HUES64 (cell line): ENCODE measurements around the gene BACE2.

Experiments used
- H3K27ac ChIP-seq: 2 replicates; pipeline ENCODE4 v1.7.0; 2013; ENCODE audit warnings: low read depth, low read length, inconsistent platforms
- H3K27me3 ChIP-seq: 2 replicates; pipeline ENCODE4 v1.6.1; 2013; ENCODE audit warnings: mild to moderate bottlenecking, low read length; ENCODE audit not compliant: insufficient read depth
- H3K36me3 ChIP-seq: 2 replicates; pipeline ENCODE4 v1.6.1; 2013; ENCODE audit warnings: mild to moderate bottlenecking, low read length; ENCODE audit not compliant: insufficient read depth
- H3K4me1 ChIP-seq: 2 replicates; pipeline ENCODE4 v1.6.1; 2013; ENCODE audit warnings: mild to moderate bottlenecking, low read length, moderate library complexity; ENCODE audit not compliant: insufficient read depth
- H3K4me3 ChIP-seq: 2 replicates; pipeline ENCODE4 v1.5.1; 2013; ENCODE audit warnings: mild to moderate bottlenecking, low read length, moderate library complexity
- H3K9ac ChIP-seq: 2 replicates; pipeline ENCODE4 v1.6.1; 2013; ENCODE audit warnings: mild to moderate bottlenecking, low read depth, low read length
- H3K9me3 ChIP-seq: 2 replicates; pipeline ENCODE4 v1.6.1; 2013; ENCODE audit warnings: low read depth, low read length; ENCODE audit not compliant: insufficient read depth
- WGBS: fragments of 150-250, 120-280 bp; methylation state at CpG from one replicate; pipeline ENCODE4 v1.1.7; 2013; ENCODE audit warnings: missing lambda C conversion rate; 5-methylcytosine and 5-hydroxymethylcytosine counted together

BACE2 gene

DNA sequence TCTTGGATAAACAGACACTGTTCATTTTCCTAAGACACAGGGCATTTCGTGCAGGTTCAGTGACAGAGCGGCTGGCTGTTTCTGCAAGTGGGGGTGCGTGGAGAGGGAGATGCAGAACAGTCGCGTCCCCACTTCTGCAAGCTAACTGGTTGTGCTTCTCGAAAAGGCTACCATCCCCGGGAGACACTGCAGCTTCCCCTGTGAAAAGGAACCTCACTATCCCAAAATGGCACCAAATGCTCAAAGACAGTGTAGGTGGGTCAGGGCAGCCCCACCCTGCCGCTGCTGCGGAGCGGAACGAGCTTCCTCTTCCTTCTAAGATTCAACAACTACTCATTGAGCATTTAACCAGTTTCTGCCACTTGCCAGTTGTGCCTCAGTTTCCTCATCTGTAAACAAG is 19.2 kb upstream of the BACE2 start:
- no peaks in the 10 kb centered on the region for H3K9me3 ChIP-seq
- no peak overlapping the region for H3K4me3 ChIP-seq
- H3K27ac ChIP-seq, result no peak overlapping the region
- H3K9ac ChIP-seq, result no peak overlapping the region
- WGBS, result 96% methylated on average over 11 of the region's 11 CpGs
- no peaks in the 10 kb centered on the region for H3K36me3 ChIP-seq
- peaks cover 7% of the 10 kb centered on the region; the same call in 1 of the 2 replicates for H3K27me3 ChIP-seq
- H3K4me1 ChIP-seq, result 0 out of 2 replicates have a peak, but pooled peaks cover 3% of the 10 kb centered on the region

DNA sequence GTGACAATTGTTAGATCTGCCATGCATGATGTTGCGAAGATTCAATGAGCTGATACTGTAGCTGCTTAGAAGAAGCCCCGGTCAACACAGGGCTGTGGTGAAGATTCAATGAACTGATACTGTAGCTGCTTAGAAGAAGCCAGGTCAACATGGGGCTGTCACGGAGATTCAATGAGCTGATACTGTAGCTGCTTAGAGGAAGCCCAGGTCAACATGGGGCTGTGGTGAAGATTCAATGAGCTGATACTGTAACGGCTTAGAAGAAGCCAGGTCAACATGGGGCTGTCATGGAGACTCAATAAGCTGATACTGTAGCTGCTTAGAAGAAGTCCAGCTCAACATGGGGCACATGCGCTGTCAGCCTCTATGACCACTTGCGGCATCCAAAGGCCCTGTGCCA is 18.8 kb upstream of the BACE2 start:
- no peak overlapping the region for H3K9ac ChIP-seq

DNA sequence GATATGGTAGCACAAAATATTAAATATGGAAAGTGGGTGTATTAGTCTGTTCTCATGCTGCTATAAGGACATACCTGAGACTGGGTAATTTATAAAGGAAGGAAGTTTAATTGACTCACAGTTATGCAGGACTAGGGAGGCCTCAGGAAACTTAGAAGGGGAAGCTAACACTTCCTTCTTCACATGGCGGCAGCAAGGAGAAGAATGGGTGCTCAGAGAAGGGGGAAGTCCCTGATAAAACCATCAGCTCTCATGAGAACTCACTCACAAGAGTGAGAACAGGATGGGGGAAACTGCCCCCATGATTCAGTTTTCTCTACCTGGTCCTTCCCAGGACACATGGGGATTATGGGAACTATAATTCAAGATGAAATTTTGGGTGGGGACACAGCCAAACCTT is 15.8 kb upstream of the BACE2 start:
- Histone ChIP-seq H3K27me3 (peaks cover 7% of the 10 kb centered on the region; the same call in 1 of the 2 replicates), H3K27ac (no peak overlapping the region), H3K9ac (no peak overlapping the region), H3K4me3 (no peak overlapping the region), H3K4me1 (0 out of 2 replicates have a peak, but pooled peaks cover 3% of the 10 kb centered on the region), H3K9me3 (no peaks in the 10 kb centered on the region), H3K36me3 (no peaks in the 10 kb centered on the region)
- WGBS, result 100% methylated on average over 1 of the region's 1 CpG

More for the DNA sequence above, 18.8 kb upstream of the BACE2 start:
- H3K36me3 ChIP-seq, result no peaks in the 10 kb centered on the region
- no peak overlapping the region for H3K4me3 ChIP-seq
- no peaks in the 10 kb centered on the region for H3K9me3 ChIP-seq
- no peak overlapping the region for H3K27ac ChIP-seq
- H3K27me3 ChIP-seq, result peaks cover 7% of the 10 kb centered on the region; the same call in 1 of the 2 replicates
- 86% methylated on average over 6 of the region's 6 CpGs for WGBS
- 0 out of 2 replicates have a peak, but pooled peaks cover 3% of the 10 kb centered on the region for H3K4me1 ChIP-seq

DNA sequence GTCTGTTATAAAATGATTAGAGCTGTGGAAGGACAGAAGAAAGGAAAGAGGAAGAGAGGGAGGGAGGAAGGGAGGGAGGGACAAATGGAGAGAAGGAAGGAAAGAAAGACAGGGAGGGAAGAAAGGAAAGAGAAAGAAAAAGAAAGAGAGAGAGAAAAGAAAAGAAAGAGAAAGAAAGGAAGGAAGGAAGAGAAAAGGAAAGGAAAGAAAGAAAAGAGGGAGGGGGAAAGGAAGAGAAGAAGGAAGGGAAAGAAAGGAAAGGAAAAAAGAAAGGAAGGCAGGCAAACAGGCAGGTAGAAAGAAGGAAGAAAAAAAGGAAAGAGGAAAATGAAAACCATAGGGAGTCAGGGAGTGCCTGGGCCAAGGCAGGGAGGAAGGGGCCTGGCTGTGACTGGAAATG is 14.5 kb upstream of the BACE2 start:
- no peak overlapping the region for H3K4me3 ChIP-seq
- peaks cover 7% of the 10 kb centered on the region; the same call in 1 of the 2 replicates for H3K9me3 ChIP-seq
- peaks cover 7% of the 10 kb centered on the region; the same call in 1 of the 2 replicates for H3K27me3 ChIP-seq
- no peaks in the 10 kb centered on the region for H3K4me1 ChIP-seq
- no peak overlapping the region for H3K27ac ChIP-seq
- H3K9ac ChIP-seq, result no peak overlapping the region
- H3K36me3 ChIP-seq, result no peaks in the 10 kb centered on the region

DNA sequence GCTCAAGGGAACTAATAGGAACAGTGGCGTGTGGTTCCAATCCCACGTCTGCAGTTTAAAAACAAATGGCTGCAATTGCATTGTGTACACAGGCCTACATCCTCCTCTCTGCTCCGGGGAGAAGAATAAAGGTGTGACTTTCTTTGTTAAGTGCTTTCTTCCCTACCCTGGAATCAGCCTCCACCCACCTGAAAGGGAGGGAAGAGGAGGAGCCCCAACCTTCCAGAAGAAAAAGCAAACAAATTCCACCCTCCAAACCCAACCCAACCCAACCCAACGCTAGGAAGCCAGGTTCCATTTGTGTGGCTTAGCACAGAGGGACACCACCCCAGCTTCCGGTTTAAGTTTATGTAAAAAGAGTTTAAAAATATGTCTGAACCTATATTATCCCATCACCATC is 11.8 kb upstream of the BACE2 start:
- H3K27me3 ChIP-seq, result no peaks in the 10 kb centered on the region
- no peaks in the 10 kb centered on the region for H3K4me1 ChIP-seq
- H3K9ac ChIP-seq, result no peak overlapping the region
- no peaks in the 10 kb centered on the region for H3K36me3 ChIP-seq
- WGBS, result 85% methylated on average over 2 of the region's 5 CpGs
- H3K27ac ChIP-seq, result no peak overlapping the region
- H3K4me3 ChIP-seq, result no peak overlapping the region
- peaks cover 9% of the 10 kb centered on the region; the same call in 1 of the 2 replicates for H3K9me3 ChIP-seq

DNA sequence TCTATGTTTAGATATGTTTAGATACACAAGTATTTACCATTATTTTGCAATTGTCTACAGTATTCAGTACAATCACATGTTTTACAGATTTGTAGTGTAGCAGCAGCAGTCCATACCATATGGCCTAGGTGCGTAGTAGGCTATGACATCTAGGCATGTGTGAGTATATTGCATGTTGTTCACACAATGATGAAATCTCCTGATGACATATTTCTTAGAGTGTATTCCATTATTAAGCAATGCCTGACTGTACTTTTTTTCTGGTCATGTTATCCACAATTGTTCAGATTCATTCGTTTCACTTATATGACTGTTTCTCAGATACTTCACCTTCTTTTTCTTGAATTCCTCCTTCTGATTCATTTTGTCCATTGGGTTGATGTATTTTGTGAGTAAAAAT is 9.9 kb upstream of the BACE2 start:
- WGBS, result 100% methylated on average over 2 of the region's 2 CpGs

DNA sequence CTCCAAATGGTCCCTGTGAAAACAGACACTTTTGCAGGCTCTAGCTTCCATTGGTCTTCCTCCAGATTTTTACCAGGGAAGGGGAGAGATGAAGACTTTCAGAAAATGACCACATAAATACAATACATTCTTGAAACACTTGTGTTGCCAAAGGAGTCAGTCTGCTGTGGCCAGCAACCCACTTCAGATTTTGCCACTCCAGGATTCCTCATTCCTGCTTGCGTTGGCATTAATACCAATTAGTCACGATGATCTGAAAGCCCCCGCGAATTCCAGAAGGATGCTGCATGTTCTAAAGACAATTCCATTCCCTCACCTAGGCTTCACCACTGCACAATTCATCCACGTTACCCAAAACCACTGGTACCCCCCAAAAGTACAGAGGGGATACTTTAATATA is 7.9 kb upstream of the BACE2 start:
- Histone ChIP-seq H3K27me3 (peaks cover 10% of the 10 kb centered on the region; the same call in 1 of the 2 replicates), H3K36me3 (no peaks in the 10 kb centered on the region), H3K27ac (no peak overlapping the region), H3K9me3 (peaks cover 9% of the 10 kb centered on the region; the same call in 1 of the 2 replicates), H3K4me1 (no peaks in the 10 kb centered on the region), H3K9ac (no peak overlapping the region), H3K4me3 (no peak overlapping the region)
- WGBS, result 95% methylated on average over 4 of the region's 5 CpGs

More for the DNA sequence above, 9.9 kb upstream of the BACE2 start:
- Histone ChIP-seq H3K9ac (no peak overlapping the region), H3K4me1 (no peaks in the 10 kb centered on the region), H3K27me3 (peaks cover 3% of the 10 kb centered on the region; the same call in 1 of the 2 replicates), H3K9me3 (peaks cover 9% of the 10 kb centered on the region; the same call in 1 of the 2 replicates), H3K27ac (no peak overlapping the region), H3K36me3 (no peaks in the 10 kb centered on the region), H3K4me3 (no peak overlapping the region)

DNA sequence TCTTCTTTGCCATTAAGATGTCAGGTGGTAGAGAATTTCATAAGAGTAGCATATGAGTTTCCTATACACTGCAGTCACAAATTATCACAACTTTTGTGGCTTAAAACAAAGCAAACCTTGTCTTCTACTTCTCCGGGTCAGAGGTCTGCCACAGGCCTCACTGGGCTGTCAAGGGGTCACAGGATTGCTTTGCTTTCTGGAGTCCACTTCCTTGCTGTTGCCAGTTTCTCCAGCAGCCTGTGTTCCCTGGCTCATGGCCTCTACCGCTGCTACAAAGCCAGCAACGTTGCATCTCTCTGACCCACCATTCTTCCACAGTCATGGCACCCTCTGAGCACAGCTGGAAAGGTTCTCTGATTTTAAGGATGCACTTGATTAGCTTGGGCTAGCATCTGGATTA is 6.5 kb upstream of the BACE2 start:
- WGBS, result 84% methylated on average over 3 of the region's 3 CpGs
- peaks cover 24% of the 10 kb centered on the region for H3K27me3 ChIP-seq
- H3K9ac ChIP-seq, result no peak overlapping the region
- no peaks in the 10 kb centered on the region; the same call in 1 of the 2 replicates for H3K4me1 ChIP-seq
- no peak overlapping the region for H3K4me3 ChIP-seq
- H3K27ac ChIP-seq, result no peak overlapping the region
- no peaks in the 10 kb centered on the region for H3K36me3 ChIP-seq
- peaks cover 9% of the 10 kb centered on the region; the same call in 1 of the 2 replicates for H3K9me3 ChIP-seq

DNA sequence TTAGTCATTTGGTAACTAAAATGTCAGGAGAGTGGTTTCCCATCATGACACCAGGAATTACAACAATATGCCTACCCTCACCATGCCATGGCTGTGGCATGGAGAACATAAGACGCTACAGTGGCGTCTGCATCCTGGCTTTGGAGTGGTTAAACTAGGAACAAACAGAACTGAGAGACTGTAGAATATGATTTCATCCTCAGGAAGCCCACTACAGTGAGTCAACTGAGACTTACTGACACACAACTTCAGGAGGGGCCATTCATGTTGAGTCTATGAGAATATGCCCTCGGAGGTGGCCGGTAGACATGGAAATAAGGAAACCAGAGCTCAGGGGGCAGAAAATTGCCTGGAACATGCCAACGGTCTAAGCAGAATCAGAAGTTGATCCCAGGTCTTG is 5.9 kb upstream of the BACE2 start:
- H3K4me3 ChIP-seq, result no peak overlapping the region
- peaks cover 9% of the 10 kb centered on the region; the same call in 1 of the 2 replicates for H3K9me3 ChIP-seq
- H3K27ac ChIP-seq, result no peak overlapping the region
- 93% methylated on average over 5 of the region's 5 CpGs for WGBS
- H3K4me1 ChIP-seq, result no peaks in the 10 kb centered on the region; the same call in 1 of the 2 replicates
- peaks cover 31% of the 10 kb centered on the region for H3K27me3 ChIP-seq
- no peak overlapping the region for H3K9ac ChIP-seq
- no peaks in the 10 kb centered on the region for H3K36me3 ChIP-seq

DNA sequence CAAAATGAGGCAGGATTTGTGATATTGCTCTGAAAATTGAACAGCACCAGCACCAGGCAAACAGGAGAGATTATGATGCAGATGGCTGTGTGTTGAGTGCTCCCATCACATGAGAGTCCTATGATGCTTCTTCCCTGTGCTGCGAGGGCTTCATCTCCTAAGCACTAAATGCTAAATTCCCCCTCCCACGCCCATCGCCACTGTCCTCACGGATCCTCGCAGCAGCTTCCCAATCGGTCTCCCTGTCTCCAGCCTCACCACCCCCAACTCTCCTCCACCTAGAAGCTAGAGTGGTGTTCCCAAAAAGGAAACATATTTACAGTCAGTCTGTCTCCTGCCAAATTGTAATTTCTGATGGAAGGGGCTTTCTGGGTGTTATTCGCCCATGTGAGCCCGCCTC is 4.9 kb upstream of the BACE2 start:
- WGBS, result 97% methylated on average over 8 of the region's 8 CpGs
- no peak overlapping the region for H3K27ac ChIP-seq
- H3K4me1 ChIP-seq, result no peaks in the 10 kb centered on the region; the same call in 1 of the 2 replicates
- H3K36me3 ChIP-seq, result no peaks in the 10 kb centered on the region
- no peak overlapping the region for H3K4me3 ChIP-seq
- H3K9ac ChIP-seq, result no peak overlapping the region
- H3K9me3 ChIP-seq, result peaks cover 6% of the 10 kb centered on the region; the same call in 1 of the 2 replicates
- H3K27me3 ChIP-seq, result peaks cover 38% of the 10 kb centered on the region

DNA sequence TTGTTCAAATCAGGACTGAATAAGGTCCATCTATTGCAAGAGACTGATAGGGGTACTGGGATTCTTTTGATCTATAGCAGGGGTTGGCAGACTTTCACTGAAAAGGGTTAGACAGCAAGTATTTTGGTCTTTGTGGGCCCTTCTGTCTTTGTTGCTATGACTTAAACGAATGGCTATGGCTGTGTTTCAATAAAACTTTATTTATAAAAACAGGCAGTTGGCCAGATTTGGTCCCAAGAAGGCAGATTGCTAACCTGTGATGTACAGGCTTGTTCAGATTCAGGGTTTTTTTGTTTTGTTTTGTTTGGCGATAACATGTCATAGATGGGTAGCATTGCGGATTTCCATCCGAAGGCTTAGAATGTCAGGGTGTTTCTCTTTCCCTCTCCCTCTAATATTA is 3.9 kb upstream of the BACE2 start:
- H3K27me3 ChIP-seq, result peaks cover 48% of the 10 kb centered on the region
- H3K9ac ChIP-seq, result no peak overlapping the region
- no peak overlapping the region for H3K4me3 ChIP-seq
- 94% methylated on average over 2 of the region's 4 CpGs for WGBS
- H3K27ac ChIP-seq, result no peak overlapping the region
- no peaks in the 10 kb centered on the region for H3K9me3 ChIP-seq
- H3K4me1 ChIP-seq, result peaks cover under 1% of the 10 kb centered on the region
- no peaks in the 10 kb centered on the region for H3K36me3 ChIP-seq
